Stimulated activated naive CD4-positive, alpha-beta T cell treated with Interleukin-2 at 50 U/mL for 16 hours (primary cell): ENCODE results near the gene AP4M1.

Experiments used
- DNase-seq: peaks from one replicate; lab custom pipeline; 2025; lab: John Stamatoyannopoulos, UW

AP4M1 gene

DNA sequence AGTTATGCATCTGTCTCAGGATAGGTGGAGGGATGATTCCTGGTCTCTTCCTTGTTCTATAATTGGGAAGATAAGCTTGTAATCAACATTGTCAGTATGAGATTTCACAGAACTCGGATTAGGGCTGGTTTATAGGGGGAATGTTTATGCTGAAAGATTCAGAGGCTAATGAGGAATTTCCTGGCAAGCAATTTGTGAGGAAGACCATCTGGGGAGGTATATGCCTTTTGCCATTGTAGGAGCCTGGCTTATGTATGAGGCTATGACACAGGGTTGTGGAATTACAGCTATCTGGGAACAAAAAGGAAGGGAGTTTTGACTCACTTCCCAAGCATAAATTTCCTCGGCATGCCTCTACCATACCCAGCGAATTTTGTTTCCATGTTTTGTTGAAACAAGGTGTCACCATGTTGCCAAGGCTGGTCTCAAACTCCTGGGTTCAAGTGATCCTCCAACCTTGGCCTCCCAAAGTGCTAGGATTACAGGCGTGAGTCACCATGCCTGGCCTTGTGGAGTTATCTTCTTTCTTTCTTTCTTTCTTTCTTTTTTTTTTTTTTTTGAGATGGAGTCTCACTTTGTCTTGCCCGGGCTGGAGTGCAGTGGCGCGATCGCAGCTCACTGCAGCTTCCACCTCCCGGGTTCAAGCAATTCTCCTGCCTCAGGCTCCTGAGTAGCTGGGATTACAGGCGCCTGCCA, 14.2 kb upstream of the AP4M1 start:
- no peak for DNase-seq

DNA sequence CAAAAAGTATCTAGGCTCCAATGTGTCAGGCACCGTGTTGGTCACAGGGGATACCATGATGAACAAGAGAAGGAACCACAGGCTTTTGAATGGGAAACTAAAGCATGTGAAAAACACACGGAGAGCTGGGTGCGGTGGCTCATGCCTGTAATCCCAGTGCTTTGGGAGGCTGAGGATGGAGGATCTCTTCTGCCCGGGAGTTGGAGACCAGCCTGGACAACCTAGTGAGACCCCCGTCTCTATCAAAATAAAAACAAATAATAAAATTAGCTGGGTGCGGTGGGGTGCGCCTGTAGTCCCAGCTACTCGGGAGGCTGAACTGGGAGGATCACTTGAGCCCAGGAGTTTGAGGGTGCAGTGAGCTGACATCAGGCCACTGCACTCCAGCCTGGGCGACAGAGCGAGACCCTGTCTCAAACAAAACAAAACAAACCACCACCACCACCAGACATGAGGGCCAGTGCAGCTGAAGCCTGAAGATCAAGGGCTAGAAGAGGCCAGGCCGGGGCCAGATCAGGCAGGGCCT, 13.3 kb upstream of the AP4M1 start:
- DNase-seq, result no peak

DNA sequence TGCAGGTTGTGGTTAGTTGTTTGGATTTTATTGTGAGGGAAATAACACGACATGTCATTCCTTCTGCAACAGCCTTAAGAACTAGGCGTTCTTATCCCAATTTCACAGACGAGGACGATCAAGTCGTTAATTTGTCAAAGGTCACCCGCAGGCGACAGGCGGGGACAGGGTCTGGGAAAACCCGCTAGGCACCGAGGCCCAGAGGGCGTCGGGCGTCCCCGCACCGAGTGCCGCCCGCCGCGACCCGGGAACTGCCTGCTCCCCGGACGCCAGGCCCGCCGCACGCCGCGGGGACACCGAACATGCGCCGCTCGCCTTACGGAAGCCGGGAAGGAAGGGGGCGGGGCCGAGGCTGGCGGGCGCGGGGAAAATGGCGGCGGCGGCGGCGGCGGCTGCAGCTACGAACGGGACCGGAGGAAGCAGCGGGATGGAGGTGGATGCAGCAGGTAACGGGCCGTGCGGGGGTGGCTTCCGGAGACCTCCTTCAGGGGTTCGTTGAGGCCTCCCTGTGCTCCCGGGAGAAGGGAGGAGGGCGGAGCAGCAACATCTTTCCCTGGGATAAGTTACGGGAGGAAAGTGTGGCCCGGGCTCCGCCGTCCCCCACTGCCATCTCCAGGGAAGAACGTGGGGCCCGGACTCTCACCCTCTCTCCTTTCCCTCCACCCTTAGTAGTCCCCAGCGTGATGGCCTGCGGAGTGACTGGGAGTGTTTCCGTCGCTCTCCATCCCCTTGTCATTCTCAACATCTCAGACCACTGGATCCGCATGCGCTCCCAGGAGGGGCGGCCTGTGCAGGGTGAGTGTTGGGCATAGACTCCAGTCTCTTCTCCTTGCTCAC, 12.6 kb upstream of the AP4M1 start, which contains the start of gene COPS6:
Gene COPS6 (plus strand): TSS at position 349 of the 837 bp plus-strand sequence. CDS start 22 bp downstream, at position 371.
- peak; percentile 82 for DNase-seq

DNA sequence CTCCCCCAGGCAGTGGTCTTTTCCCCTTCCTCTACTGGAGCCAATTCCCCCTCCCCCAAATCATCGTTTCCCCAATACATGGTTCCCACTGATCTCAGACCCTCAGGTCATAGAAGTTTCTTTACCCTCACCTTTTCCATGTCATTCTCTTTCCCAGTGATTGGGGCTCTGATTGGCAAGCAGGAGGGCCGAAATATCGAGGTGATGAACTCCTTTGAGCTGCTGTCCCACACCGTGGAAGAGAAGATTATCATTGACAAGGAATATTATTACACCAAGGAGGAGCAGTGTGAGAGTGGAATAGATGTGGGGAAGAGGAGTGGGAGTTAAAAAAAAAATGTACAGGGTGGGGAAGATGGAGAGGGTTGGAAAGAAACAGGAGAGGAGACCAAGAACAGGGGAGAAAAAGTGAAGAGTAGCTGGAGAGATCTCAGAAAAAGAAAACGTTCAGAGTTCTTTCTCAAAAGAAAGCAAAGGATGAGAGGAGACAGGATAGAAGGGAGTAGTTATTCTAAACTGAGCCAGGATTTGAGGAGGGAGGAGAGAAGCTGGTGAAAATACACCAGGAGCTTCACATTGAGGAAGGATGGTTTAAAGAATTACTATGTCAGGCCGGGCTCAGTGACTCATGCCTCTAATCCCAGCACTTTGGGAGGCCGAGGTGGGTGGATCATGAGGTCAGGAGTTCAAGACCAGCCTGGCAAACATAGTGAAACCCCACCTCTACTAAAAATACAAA, 11.8 kb upstream of the AP4M1 start:
- no peak for DNase-seq

DNA sequence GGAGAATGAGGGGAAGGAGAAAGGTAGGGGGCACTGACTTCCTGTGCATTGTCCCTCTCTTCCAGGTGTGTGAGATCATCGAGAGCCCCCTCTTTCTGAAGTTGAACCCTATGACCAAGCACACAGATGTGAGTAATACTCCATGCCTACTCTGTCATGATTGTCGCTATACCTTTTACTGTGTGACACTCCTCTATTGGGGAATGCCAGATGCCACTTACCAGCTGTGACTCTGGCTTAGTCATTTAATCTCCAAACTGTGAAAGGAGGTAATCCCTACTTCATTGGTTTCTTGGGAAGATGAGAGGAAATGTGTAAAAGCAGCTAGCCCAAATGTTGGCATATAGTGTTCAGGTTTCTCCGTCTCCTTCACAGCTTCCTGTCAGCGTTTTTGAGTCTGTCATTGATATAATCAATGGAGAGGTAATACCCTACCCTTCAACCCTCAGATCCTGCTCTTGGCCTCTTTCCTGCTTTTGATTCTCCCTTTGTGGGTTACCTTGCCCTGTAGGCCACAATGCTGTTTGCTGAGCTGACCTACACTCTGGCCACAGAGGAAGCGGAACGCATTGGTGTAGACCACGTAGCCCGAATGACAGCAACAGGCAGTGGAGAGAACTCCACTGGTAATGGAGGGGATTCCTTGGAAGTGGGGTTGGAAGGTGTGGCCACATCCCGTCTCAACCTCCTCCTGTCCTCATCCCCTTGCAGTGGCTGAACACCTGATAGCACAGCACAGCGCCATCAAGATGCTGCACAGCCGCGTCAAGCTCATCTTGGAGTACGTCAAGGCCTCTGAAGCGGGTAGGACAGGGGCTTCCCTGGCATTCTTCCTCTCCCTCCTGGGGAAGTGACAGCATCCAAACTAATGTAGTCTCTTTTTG, 10.7 kb upstream of the AP4M1 start:
- DNase-seq, result no peak

DNA sequence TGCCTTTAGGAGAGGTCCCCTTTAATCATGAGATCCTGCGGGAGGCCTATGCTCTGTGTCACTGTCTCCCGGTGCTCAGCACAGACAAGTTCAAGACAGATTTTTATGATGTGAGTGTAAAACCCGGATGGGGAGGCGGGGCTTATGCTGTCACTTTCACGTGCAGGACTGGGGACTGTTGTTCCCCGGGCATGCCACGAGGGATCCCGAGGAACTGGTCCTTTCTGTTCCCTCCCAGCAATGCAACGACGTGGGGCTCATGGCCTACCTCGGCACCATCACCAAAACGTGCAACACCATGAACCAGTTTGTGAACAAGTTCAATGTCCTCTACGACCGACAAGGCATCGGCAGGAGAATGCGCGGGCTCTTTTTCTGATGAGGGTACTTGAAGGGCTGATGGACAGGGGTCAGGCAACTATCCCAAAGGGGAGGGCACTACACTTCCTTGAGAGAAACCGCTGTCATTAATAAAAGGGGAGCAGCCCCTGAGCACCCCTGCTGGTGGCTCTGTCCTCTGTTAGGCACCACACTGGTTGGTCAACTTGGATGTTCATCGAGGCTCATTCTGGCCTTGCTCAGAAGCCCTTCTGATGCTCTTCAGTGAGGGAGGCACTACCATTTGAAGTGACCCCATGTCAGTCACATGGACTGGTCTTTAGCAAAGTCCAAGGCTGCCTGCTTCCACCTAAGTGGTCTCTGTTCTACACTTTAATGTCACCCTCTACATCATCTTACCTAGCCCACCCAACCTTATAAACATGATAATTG, 9.8 kb upstream of the AP4M1 start:
- no peak for DNase-seq

DNA sequence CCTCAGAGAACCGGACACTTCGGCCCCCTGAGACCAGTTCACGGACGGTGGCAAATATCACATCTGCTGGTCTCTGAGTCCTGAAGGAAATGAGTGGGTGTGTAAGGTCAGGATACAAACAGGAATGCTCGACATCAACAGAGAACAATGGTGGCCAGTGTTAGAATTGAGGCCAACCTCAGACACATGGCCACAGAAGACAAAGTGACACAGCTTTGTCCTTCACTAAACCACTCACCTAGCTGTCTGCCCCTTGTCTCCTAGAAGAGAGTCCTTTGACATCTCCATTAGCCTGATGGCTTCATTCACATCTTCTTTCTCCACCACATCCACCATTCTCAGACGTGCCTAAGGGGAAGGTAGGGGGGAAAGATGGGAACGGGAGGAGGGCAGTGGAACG, 8.4 kb upstream of the AP4M1 start:
- no peak for DNase-seq

DNA sequence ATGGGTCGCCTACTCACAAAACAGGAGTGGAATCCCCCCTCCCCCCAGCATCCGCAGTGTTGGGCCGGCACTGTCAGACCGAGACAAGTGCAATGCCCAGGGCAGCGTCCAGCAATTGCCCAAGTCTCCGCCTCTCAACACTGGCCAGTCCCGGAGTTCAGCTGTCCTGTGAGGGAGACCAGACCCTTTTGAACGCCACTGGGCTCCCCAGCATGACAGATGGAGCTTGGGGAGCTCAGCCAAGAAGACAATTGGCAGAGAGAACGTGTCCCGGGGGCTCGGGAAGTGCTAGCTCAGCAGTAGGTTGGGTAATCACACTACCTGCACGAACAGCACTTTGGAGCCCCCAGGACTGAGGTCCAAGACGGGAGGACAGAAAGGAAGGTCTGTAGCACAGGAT, 7.9 kb upstream of the AP4M1 start:
- no peak for DNase-seq

DNA sequence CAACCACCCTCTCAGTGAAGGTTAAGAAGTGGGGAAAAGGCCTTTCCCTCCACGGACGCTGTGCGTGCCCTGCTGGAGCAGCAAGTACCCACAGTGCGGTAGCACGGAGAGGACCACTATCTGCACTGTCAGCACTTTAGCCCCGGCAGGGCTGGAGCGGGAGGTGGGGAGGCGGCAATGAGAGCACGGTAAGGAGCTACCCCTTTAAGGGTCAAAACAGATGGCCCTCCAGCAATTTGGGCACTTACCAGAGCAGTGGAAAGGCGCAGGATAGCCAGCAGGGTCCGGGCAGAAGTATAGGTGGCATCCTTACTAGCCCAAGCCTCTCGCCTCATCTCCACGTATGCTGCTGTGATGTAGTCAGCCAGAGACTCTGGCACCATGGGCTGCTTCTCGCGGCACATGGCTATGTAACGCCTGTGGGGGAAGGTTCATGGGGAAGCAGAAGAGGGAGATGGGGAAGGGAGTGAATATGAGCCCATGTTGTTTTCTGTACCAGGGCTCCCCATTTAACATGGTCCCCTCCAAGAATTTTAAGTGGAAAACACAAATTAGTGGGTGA, 7.4 kb upstream of the AP4M1 start:
- DNase-seq, result no peak

DNA sequence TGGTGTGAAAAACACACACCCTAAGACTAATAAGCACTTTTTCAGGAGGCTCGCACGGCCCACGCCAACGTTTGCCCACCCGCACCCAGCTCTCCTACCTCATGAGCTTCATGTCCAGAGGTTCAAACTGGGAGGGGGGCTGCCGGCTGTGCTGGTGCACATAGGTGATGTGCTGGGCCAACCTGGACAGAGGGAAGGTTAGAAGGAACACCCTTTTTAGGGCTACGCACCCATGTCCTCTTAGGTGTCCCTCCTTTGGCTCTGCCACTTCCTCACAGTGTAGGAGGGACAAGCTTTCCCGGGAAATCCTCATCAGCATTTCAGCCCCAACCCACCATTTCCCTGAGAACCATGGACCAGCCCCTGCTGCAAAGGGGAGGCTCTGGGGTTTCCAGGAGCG, 6.2 kb upstream of the AP4M1 start:
- no peak for DNase-seq

DNA sequence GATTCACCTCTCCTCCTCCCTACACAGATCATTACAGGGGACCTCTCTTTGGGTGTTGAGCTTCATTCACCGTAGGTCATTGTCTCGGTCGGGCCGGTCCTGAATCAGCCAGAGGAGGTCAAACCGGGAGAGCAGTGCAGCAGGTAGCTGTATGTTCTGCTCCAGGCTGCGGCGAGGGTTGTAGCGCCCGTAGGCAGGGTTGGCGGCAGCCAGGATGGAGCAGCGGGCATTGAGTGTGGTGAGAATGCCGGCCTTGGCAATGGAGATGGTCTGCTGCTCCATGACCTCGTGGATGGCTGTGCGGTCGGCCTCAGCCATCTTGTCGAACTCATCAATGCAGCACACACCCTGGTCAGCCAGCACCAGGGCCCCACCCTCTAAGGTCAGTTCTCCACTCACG, 5.7 kb upstream of the AP4M1 start:
- DNase-seq, result no peak

DNA sequence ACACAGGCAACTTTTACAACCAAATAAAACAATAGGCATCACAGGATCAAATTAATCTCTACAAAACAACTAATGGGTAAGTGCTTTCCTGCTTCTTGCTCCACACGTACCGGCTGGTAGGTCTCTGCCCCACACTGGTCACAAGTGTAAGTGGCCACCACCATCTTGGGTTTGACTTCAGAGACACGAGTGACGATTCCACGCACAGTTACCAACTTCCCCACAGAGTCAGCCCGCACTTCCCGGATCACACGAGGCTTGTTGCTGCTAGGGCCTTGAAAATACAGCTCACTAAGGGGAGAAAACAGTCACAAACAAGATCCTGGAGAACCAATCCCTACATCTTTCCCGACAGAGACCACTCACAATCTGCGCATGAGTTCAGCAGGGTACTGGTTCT, 2.5 kb upstream of the AP4M1 start:
- no peak for DNase-seq

DNA sequence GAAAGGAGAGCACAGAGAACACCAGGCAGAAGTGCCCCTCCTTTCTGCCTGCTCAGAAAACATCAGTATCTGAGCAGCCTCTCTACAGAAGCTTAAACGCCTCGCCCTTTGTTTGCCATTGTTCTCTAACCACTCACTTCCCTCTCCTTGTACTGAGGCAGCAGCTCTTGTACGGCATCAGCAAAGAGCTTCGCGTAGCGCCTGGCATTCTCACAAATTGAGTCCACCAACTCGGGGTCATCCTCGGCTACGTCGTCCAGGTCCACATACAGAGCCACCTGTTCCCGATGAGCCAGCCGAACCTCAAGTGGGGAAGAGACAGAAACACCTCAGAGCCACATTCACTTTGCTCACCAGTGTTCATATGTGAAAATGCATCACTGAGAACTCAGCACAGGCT, 2.0 kb upstream of the AP4M1 start:
- no peak for DNase-seq

DNA sequence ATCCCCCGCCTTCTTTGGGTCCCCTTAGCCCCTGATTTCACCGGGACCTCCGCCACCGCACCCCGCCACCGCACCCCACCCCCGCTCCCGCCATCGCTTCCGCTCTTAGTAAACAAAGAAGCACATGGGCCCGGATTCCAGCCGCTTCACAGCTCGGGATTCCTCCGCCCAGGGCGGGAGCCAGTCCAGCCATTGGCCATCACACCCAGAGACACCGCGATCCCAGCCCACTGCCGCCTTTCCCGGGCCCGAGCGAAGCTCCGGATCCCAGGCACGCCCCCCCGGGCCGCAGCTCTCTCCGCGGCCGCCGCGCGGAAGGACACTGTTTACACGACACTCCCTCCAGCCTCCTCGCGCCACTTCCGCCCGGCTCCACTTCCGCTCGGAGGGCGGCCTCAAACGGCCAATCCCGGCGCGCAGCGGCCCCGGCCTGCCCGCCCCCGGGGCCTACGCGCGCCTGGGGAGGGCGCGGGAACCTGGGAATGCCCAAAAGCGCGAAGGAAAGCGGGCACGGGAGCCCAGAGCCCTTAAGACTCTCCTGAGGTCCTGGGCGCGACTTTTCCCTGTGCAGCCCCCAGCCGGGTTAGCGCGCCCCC, 925 bp upstream of the AP4M1 start:
- DNase-seq, result peak; percentile 92

DNA sequence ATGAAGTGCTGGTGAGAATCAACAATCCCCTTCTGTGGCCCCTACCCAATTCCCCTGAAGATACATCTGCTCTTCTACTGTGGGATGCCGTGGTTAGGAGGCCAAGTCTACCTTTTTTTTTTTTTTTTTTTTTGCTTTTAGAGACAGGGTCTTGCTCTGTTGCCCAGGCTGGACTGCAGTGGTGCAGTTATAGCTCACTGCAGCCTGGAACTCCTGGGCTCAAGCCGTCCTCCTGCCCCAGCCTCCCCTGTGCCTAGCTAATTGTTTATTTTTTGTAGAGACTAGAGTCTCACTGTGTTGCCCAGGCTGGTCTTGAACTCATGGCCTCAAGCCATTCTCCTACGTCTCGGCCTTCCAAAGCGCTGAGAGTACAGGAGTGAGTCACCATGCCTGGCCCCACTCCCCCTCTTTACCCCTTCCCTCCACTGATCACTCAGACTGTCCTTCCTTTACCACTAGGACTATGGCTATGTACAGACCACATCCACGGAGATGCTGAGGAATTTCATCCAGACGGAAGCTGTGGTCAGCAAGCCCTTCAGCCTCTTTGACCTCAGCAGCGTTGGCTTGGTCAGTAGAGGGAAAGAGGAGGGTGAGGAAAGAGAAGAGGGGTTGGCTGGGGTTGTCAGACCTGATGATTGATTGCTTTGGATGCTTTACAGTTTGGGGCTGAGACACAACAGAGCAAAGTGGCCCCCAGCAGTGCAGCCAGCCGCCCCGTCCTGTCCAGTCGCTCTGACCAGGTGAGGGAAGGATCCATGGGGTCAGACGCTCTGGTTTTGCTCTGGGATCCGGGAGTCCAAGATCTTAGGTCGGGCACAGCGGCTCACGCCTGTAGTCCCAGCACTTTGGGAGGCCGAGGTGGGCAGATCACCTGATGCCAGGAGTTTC, 1.8 kb downstream of the AP4M1 start:
- DNase-seq, result no peak

DNA sequence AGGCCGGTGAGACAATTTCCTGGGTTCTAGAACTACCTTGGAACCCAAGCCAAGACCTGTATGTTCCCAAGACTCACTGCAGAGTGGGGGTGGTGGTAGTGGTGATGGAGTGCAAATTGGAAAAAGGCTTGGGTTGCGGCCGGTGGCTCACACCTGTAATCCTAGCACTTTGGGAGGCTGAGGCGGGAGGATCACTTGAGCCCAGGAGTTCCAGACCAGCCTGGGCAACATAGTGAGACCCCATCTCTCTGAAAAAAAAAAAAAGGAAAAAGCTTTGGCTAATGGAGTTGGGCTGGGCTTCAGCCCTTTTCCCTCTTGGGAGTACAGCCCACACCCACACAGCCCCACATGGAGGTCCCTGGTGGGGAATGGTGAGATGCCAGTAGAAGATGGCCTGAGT, 4.1 kb downstream of the AP4M1 start:
- no peak for DNase-seq

DNA sequence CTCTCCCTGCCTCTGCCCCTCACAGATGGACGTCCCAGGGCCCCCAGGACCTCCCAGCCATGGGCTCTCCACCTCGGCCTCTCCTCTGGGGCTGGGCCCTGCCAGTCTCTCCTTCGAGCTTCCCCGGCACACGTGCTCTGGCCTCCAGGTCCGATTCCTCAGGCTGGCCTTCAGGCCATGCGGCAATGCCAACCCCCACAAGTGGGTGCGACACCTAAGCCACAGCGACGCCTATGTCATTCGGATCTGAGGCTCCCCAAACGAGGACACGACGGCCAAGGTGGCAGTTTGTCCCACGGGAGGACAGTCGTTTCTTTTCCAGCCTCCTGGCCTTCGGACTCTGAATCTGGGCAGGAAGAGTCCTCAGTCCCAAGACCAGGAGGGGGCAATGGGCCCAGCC, 5.2 kb downstream of the AP4M1 start:
- DNase-seq, result no peak

DNA sequence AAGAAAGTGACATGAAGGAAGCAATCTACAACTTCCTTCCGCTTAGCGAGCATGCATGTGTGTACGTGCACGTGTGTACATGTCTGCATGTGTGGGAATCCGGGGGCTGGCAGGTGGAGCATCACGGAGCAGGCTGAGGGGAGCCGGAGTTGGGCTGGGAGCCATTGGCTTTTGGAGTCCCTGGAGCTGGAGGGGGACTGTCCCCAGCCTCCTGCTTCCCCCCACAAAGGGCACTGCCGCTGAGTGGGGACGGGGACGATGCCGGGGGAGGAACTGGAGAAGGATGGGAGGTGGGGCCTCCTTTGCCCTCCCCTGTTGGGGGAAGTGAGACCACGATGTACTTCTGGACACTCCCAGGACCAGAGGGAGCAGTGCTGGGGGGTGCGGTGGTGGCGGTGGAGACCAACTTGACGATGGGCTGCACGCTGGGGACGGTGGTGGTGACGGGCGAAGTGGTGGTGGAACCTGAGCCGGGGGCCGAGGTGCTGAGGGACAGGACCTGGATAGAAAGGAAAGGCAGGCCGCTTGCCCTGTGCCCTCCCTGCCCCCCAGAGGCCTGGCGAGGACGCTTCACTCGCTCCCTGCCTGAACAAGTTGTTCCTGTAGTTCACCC, 5.8 kb downstream of the AP4M1 start:
- no peak for DNase-seq

DNA sequence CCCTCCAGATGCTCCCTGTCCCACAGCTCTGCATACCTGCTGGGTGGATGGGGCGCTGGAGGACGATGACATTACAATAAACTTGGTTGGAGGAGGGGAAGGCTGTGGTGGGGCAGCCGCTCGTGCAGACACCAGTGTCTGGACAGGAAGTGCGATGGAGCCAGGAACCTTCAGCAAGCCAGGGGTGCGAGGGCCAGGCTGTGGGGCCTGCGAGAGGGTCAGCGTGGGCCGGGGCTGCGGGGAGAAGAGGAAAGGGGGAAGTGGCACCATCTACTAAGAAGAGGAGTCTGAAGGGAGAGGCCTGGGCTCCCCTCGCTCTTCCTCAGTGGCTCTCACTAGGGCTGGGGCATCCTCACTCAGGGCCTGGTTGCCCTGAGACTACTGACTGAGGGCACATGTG, 6.4 kb downstream of the AP4M1 start:
- DNase-seq, result no peak
